H1 (cell line): ENCODE results near the gene RASSF10. TPM values are rescaled to one million over a fixed set of nuclear protein-coding genes. Genes with fewer than 3 reads are reported as not detected.

Experiments
- CTCF ChIA-PET: fragments of 300-600 bp; sonication (Branson Sonifier 250); formaldehyde crosslinking; loops from one replicate; lab custom pipeline; 2021; ENCODE audit not compliant: partially characterized antibody; lab: Charles Lee
- POLR2A ChIA-PET: fragments of 300-600 bp; sonication (Branson Sonifier 250); formaldehyde crosslinking; loops from one replicate; lab custom pipeline; 2021; ENCODE audit warnings: inconsistent platforms; ENCODE audit not compliant: partially characterized antibody; lab: Charles Lee
- DNase-seq, 2 experiments: peaks; one replicate each; pipeline versions ENCODE4 v3.0.0 to v3.0.0-alpha.2; 2010 to 2022; ENCODE audit warnings: low spot score in 2 of 2, low read depth in 1 of 2, mixed read lengths in 1 of 2
- FAIRE-seq: peaks from 2 replicates; lab custom pipeline; 2011; peaks lifted over from hg19 to GRCh38; lab: Jason Lieb, UNC
- H2AFZ ChIP-seq: 2 replicates; pipeline ENCODE4 v1.8.1; 2012; ENCODE audit warnings: low read length, inconsistent platforms
- H2AK5ac ChIP-seq: 2 replicates; pipeline ENCODE4 v1.6.1; 2013; ENCODE audit warnings: low read depth, low read length
- H2BK120ac ChIP-seq: replicated peaks from 2 replicates; pipeline ENCODE3; 2013; ENCODE audit warnings: low read depth, low read length, inconsistent platforms
- H2BK12ac ChIP-seq: 2 replicates; pipeline ENCODE4 v1.6.1; 2013; ENCODE audit warnings: low read depth, low read length
- H2BK15ac ChIP-seq: 2 replicates; pipeline ENCODE4 v1.6.1; 2013; ENCODE audit warnings: low read length
- H2BK20ac ChIP-seq: 2 replicates; pipeline ENCODE4 v1.6.1; 2013; ENCODE audit warnings: low read length
- H2BK5ac ChIP-seq: 2 replicates; pipeline ENCODE4 v1.6.1; 2013; ENCODE audit warnings: low read depth, low read length
- H3K14ac ChIP-seq: 2 replicates; pipeline ENCODE4 v1.6.1; 2013; ENCODE audit warnings: inconsistent platforms; ENCODE audit not compliant: insufficient read length
- H3K18ac ChIP-seq: 2 replicates; pipeline ENCODE4 v1.6.1; 2013; ENCODE audit warnings: low read length; ENCODE audit errors: extremely low read depth
- H3K23ac ChIP-seq: 2 replicates; pipeline ENCODE4 v1.6.1; 2013; ENCODE audit warnings: inconsistent platforms; ENCODE audit not compliant: insufficient read length
- H3K23me2 ChIP-seq: 2 replicates; pipeline ENCODE4 v1.6.1; 2013; ENCODE audit warnings: low read depth, low read length
- H3K27ac ChIP-seq: 2 replicates; pipeline ENCODE4 v1.6.1; 2011; ENCODE audit warnings: low read depth, low read length, inconsistent platforms
- H3K27me3 ChIP-seq, 4 experiments: replicated peaks in 1 of 4; 1 replicate in 1 of 4; 2 replicates in 3 of 4; pipeline versions ENCODE4 v1.6.1 to v1.8.1; 2011 to 2013; ENCODE audit warnings: low read length in 3 of 4, mild to moderate bottlenecking in 3 of 4, inconsistent platforms in 2 of 4, mixed read lengths in 2 of 4, moderate library complexity in 1 of 4; ENCODE audit not compliant: control insufficient read depth in 3 of 4, insufficient read depth in 3 of 4; ENCODE audit errors: extremely low read depth in 1 of 4
- H3K36me3 ChIP-seq, 4 experiments: 2 replicates each; pipeline versions ENCODE4 v1.6.1 to v1.8.1; 2011 to 2013; ENCODE audit warnings: mild to moderate bottlenecking in 4 of 4, low read length in 3 of 4, moderate library complexity in 2 of 4, control low read depth in 1 of 4, inconsistent platforms in 1 of 4; ENCODE audit not compliant: insufficient read depth in 4 of 4, control insufficient read depth in 2 of 4
- H3K4ac ChIP-seq: replicated peaks from 2 replicates; pipeline ENCODE3; 2013; ENCODE audit warnings: low read length, low read depth, mixed read lengths, inconsistent platforms; ENCODE audit not compliant: insufficient read length
- H3K4me1 ChIP-seq, 4 experiments: replicated peaks in 1 of 4; 1 replicate in 1 of 4; 2 replicates in 3 of 4; pipeline versions ENCODE4 v1.6.1 to v1.8.1; 2011 to 2013; ENCODE audit warnings: low read length in 3 of 4, inconsistent platforms in 2 of 4, mixed read lengths in 1 of 4; ENCODE audit not compliant: insufficient read depth in 4 of 4, control insufficient read depth in 3 of 4
- H3K4me2 ChIP-seq, 2 experiments: 2 replicates each; pipeline versions ENCODE4 v1.6.1 to v1.8.1; 2011 to 2013; ENCODE audit warnings: low read depth in 2 of 2, low read length in 2 of 2, control low read depth in 1 of 2, inconsistent platforms in 1 of 2, mild to moderate bottlenecking in 1 of 2; ENCODE audit not compliant: insufficient read depth in 1 of 2
- H3K4me3 ChIP-seq, 4 experiments: fragments of 200-600, 300-600 bp in 1 of 4; sonication (generic), shearing (Covaris generic), sonication (Bioruptor Twin) in 1 of 4; 2 replicates each; pipeline versions ENCODE4 v1.5.1 to v1.8.1; 2011 to 2016; ENCODE audit warnings: low read length in 4 of 4, low read depth in 3 of 4, control low read depth in 2 of 4, inconsistent platforms in 2 of 4, mild to moderate bottlenecking in 2 of 4, mixed read lengths in 1 of 4, moderate library complexity in 1 of 4; ENCODE audit not compliant: insufficient read depth in 2 of 4; ENCODE audit errors: extremely low read depth in 1 of 4
- H3K56ac ChIP-seq: replicated peaks from 2 replicates; pipeline ENCODE3; 2013; ENCODE audit warnings: low read depth, mild to moderate bottlenecking, mixed read lengths, low read length, inconsistent platforms; ENCODE audit not compliant: insufficient read length
- H3K79me1 ChIP-seq: 2 replicates; pipeline ENCODE4 v1.6.1; 2013; ENCODE audit warnings: low read depth, low read length, control low read depth
- H3K79me2 ChIP-seq, 2 experiments: 2 replicates each; pipeline versions ENCODE4 v1.6.1 to v1.8.1; 2012 to 2013; ENCODE audit warnings: low read length in 2 of 2, mild to moderate bottlenecking in 2 of 2, inconsistent platforms in 1 of 2; ENCODE audit not compliant: insufficient read depth in 2 of 2, control insufficient read depth in 1 of 2
- H3K9ac ChIP-seq, 4 experiments: replicated peaks in 1 of 4; 1 replicate in 1 of 4; 2 replicates in 3 of 4; pipeline versions ENCODE4 v1.6.1 to v1.8.1; 2011 to 2013; ENCODE audit warnings: low read depth in 3 of 4, low read length in 3 of 4, control low read depth in 2 of 4, mild to moderate bottlenecking in 2 of 4, moderate library complexity in 2 of 4, inconsistent platforms in 1 of 4; ENCODE audit errors: extremely low read depth in 1 of 4
- H3K9me3 ChIP-seq, 2 experiments: 2 replicates each; pipeline versions ENCODE4 v1.6.1 to v1.8.1; 2012 to 2013; ENCODE audit warnings: mild to moderate bottlenecking in 2 of 2, moderate library complexity in 2 of 2, control low read depth in 1 of 2, inconsistent platforms in 1 of 2, low read depth in 1 of 2, low read length in 1 of 2, mixed read lengths in 1 of 2; ENCODE audit not compliant: insufficient read depth in 2 of 2
- H4K20me1 ChIP-seq, 2 experiments: replicated peaks in 1 of 2; 2 replicates each; pipeline versions ENCODE3 to v1.8.1; 2011 to 2013; ENCODE audit warnings: inconsistent platforms in 2 of 2, low read length in 2 of 2, mild to moderate bottlenecking in 1 of 2; ENCODE audit not compliant: insufficient read depth in 2 of 2, control insufficient read depth in 1 of 2
- H4K5ac ChIP-seq: 2 replicates; pipeline ENCODE4 v1.6.1; 2013; ENCODE audit warnings: low read length, low read depth, mixed read lengths, inconsistent platforms; ENCODE audit not compliant: insufficient read length
- H4K8ac ChIP-seq: 2 replicates; pipeline ENCODE4 v1.8.0; 2013; ENCODE audit warnings: mild to moderate bottlenecking, moderate library complexity, low read length, inconsistent platforms; ENCODE audit not compliant: insufficient read depth; ENCODE audit errors: extremely low read depth
- H4K91ac ChIP-seq: replicated peaks from 2 replicates; pipeline ENCODE3; 2013; ENCODE audit warnings: low read length, mixed read lengths, inconsistent platforms; ENCODE audit not compliant: insufficient read length
- ATF2 ChIP-seq: IDR thresholded peaks from 2 replicates; pipeline ENCODE4 v1.6.1; 2012; ENCODE audit warnings: low read length, inconsistent platforms
- CEBPB ChIP-seq: IDR thresholded peaks from 2 replicates; pipeline ENCODE4 v1.6.1; 2012; ENCODE audit warnings: low read depth, low read length
- CHD1 ChIP-seq: IDR thresholded peaks from 2 replicates; pipeline ENCODE4 v1.6.1; 2012; ENCODE audit warnings: low read depth, low read length, improper control_type of control experiment
- SIRT6 ChIP-seq: IDR thresholded peaks from one replicate; pipeline ENCODE4 v1.7.1; 2012; ENCODE audit warnings: low read length, inconsistent platforms
- WGBS, 2 experiments: shearing (Covaris generic) in 1 of 2; methylation state at CpG; one replicate each; pipeline versions ENCODE4 v1.1.6 to v1.1.7; 2013 to 2015; ENCODE audit warnings: low lambda C conversion rate in 2 of 2, mixed read lengths in 2 of 2, inconsistent platforms in 1 of 2, low coverage in 1 of 2, missing lambda C conversion rate in 1 of 2; ENCODE audit not compliant: insufficient replicate concordance in 2 of 2, insufficient coverage in 1 of 2, insufficient read length in 1 of 2; ENCODE audit errors: extremely low coverage in 1 of 2, missing lambda C conversion rate in 1 of 2; 5-methylcytosine and 5-hydroxymethylcytosine counted together
- polyA plus RNA-seq, 7 experiments: library from polyadenylated mRNA; depleted of rRNA in 3 of 7; stranded (reverse) in 5 of 7; unstranded in 2 of 7; fragments of >200 nt in 5 of 7; fragments of 200-250 nt in 2 of 7; gene quantifications; 1 replicate in 5 of 7; 2 replicates in 1 of 7; 4 replicates in 1 of 7; pipeline versions ENCODE4 v1.2.1 to v1.2.3, GENCODE V29; 2011 to 2013; ENCODE audit warnings: missing spikeins in 2 of 7, mixed read lengths in 2 of 7
- total RNA-seq: library from RNA; stranded (reverse); fragmentation: NEBNext Ultra II Directional; extraction: Animal tissue kit (Norgen Biotek cat#: 25700); gene quantifications from 2 replicates; pipeline ENCODE4 v1.2.1, GENCODE V29; 2021

Gene RASSF10
- total and polyA plus RNA-seq, 2 of the 8 experiments (the other 6 are each of a cell fraction or from before 2014, with no cell fraction given) = 0.51 to 1.8 TPM

- Histone ChIP-seq H3K23ac (no peak overlapping the region), H3K27ac (no peak overlapping the region), H3K79me2 (no peaks in the 10 kb centered on the region), H3K4ac (no peak overlapping the region), H2BK15ac (no peak overlapping the region), H3K14ac (no peak overlapping the region), H3K4me3 (no peak overlapping the region), H3K27me3 (no peaks in the 10 kb centered on the region), H3K9me3 (no peaks in the 10 kb centered on the region), H4K20me1 (no peaks in the 10 kb centered on the region), H3K9ac (no peak overlapping the region), H3K23me2 (no peaks in the 10 kb centered on the region; the same call in 1 of the 2 replicates), H2BK20ac (no peak overlapping the region), H3K36me3 (no peaks in the 10 kb centered on the region), H3K18ac (no peak overlapping the region), H2AFZ (no peak overlapping the region), H2BK120ac (no peak overlapping the region), H4K5ac (no peak overlapping the region), H3K4me2 (no peak overlapping the region), H3K56ac (no peak overlapping the region), H4K8ac (no peak overlapping the region), H3K4me1 (no peaks in the 10 kb centered on the region), H2AK5ac (no peak overlapping the region), H2BK5ac (no peak overlapping the region), H2BK12ac (no peak overlapping the region), H3K79me1 (no peaks in the 10 kb centered on the region), H4K91ac (no peak overlapping the region)
- DNase-seq (no peak), FAIRE-seq (no peak)
- ChIA-PET CTCF (interaction anchor here (2.2 kb wide), 1 partner anchor 12 kb away, joined by 7 read pairs; no protein-coding TSS in a partner anchor), POLR2A (no interaction called here)
- WGBS, 2 experiments = 95 to 100% methylated on average over 1 to 3 of the region's 3 CpGs
- TF ChIP-seq ATF2 (no peak), SIRT6 (no peak), CEBPB (no peak), CHD1 (no peak)
These were observed 20.8 kb downstream of the RASSF10 start for GRCh38 chr11:13029872-13030271.
